Tibial nerve (tissue), 4 donors: ENCODE measurements around the gene CAPN8.

ENCODE experiments used
- CTCF ChIP-seq, 5 experiments: fragments of 200-600 bp in 3 of 5; fragments of 450-650 bp in 2 of 5; sonication (generic) in 3 of 5; IDR thresholded peaks; one replicate each; pipeline ENCODE4 v1.5.1; 2016 to 2019; ENCODE audit warnings: antibody characterized with exemption in 5 of 5, mild to moderate bottlenecking in 3 of 5, moderate library complexity in 2 of 5
- EP300 ChIP-seq, 2 donors: sonication (generic); formaldehyde crosslinking; IDR thresholded peaks; one replicate each; pipeline ENCODE4 v1.6.1; 2017; ENCODE audit warnings: antibody characterized with exemption in 2 of 2, mild to moderate bottlenecking in 1 of 2
- POLR2A ChIP-seq, 2 donors: fragments of 450-650 bp; IDR thresholded peaks; one replicate each; pipeline ENCODE4 v1.6.1; 2017; ENCODE audit warnings: antibody characterized with exemption in 2 of 2, mild to moderate bottlenecking in 2 of 2, moderate library complexity in 2 of 2

- no peak for TF ChIP-seq POLR2A (IDR thresholded peaks at IDR 0.05)
- no peak for TF ChIP-seq CTCF (IDR thresholded peaks at IDR 0.05)
- TF ChIP-seq EP300 (IDR thresholded peaks at IDR 0.05): no peak
These were observed 23.9 kb downstream of the CAPN8 start for GRCh38 chr1:223641523-223642039.
